ENCODE data around the gene MIS12.

The MIS12 gene

GRCh38 chr17:5530265-5531084, 44.1 kb downstream of the MIS12 start:
- no peak overlapping the region for H3K9ac ChIP-seq (ENCODE audit: low read length)
- H2AFZ ChIP-seq (ENCODE audit: low read length): no peak overlapping the region
- no peaks in the 10 kb centered on the region for H3K9me2 ChIP-seq (ENCODE audit: low read depth, low read length)
- H3K79me2 ChIP-seq (ENCODE audit: insufficient read depth, low read length): no peaks in the 10 kb centered on the region
- peaks cover 15% of the 10 kb centered on the region for H3K36me3 ChIP-seq (ENCODE audit: insufficient read depth, low read length)
- H3K4me3 ChIP-seq (ENCODE audit: low read depth, low read length, poor library complexity, severe bottlenecking): no peak overlapping the region
- TF ChIP-seq EZH2 (IDR thresholded peaks at IDR 0.05; ENCODE audit: borderline replicate concordance, low read length) (no peak), CTCF (IDR thresholded peaks at IDR 0.05; ENCODE audit: low read length) (no peak)
- H3K9me3 ChIP-seq (ENCODE audit: low read length): no peaks in the 10 kb centered on the region
- no peaks in the 10 kb centered on the region for H4K20me1 ChIP-seq (ENCODE audit: insufficient read depth, low read length)
- no peak overlapping the region for H3K4me2 ChIP-seq (ENCODE audit: low read length)
- no peaks in the 10 kb centered on the region for H3F3A ChIP-seq (ENCODE audit: insufficient read depth, low read length)
- H3K27me3 ChIP-seq (ENCODE audit: insufficient read depth, low read length): no peaks in the 10 kb centered on the region
- no peaks in the 10 kb centered on the region for H3K4me1 ChIP-seq (ENCODE audit: insufficient read depth, low read length, severe bottlenecking)
- no peak overlapping the region for H3K27ac ChIP-seq (ENCODE audit: low read depth, low read length, poor library complexity, severe bottlenecking)

- H3K36me3 ChIP-seq (ENCODE audit: insufficient read depth, low read length): peaks cover 19% of the 10 kb centered on the region
- no peaks in the 10 kb centered on the region for H4K20me1 ChIP-seq (ENCODE audit: insufficient read depth, low read length)
Observed at GRCh38 chr17:5531085-5531418, 44.7 kb downstream of the MIS12 start.

GRCh38 chr17:5532581-5532980, 46.2 kb downstream of the MIS12 start:
- Histone ChIP-seq H3K27ac (ENCODE audit: low read depth, low read length, poor library complexity, severe bottlenecking) (no peak overlapping the region), H3K9me3 (ENCODE audit: low read length) (no peaks in the 10 kb centered on the region), H2AFZ (ENCODE audit: low read length) (no peak overlapping the region), H3K4me3 (ENCODE audit: low read depth, low read length, poor library complexity, severe bottlenecking) (no peak overlapping the region), H3K4me2 (ENCODE audit: low read length) (no peak overlapping the region), H3F3A (ENCODE audit: insufficient read depth, low read length) (no peaks in the 10 kb centered on the region), H3K9ac (ENCODE audit: low read length) (no peak overlapping the region), H3K4me1 (ENCODE audit: insufficient read depth, low read length, severe bottlenecking) (no peaks in the 10 kb centered on the region), H3K36me3 (ENCODE audit: insufficient read depth, low read length) (peaks cover 27% of the 10 kb centered on the region; the same call in 1 of the 2 replicates), H4K20me1 (ENCODE audit: insufficient read depth, low read length) (no peaks in the 10 kb centered on the region), H3K27me3 (ENCODE audit: insufficient read depth, low read length) (no peaks in the 10 kb centered on the region), H3K79me2 (ENCODE audit: insufficient read depth, low read length) (no peaks in the 10 kb centered on the region), H3K9me2 (ENCODE audit: low read depth, low read length) (no peaks in the 10 kb centered on the region)
- TF ChIP-seq EZH2 (IDR thresholded peaks at IDR 0.05; ENCODE audit: borderline replicate concordance, low read length) (no peak), CTCF (IDR thresholded peaks at IDR 0.05; ENCODE audit: low read length) (no peak)

More at GRCh38 chr17:5531085-5531418, 44.7 kb downstream of the MIS12 start:
- TF ChIP-seq CTCF (IDR thresholded peaks at IDR 0.05; ENCODE audit: low read length) (no peak), EZH2 (IDR thresholded peaks at IDR 0.05; ENCODE audit: borderline replicate concordance, low read length) (no peak)
- no peaks in the 10 kb centered on the region for H3K27me3 ChIP-seq (ENCODE audit: insufficient read depth, low read length)
- H3K4me3 ChIP-seq (ENCODE audit: low read depth, low read length, poor library complexity, severe bottlenecking): no peak overlapping the region
- H3K4me2 ChIP-seq (ENCODE audit: low read length): no peak overlapping the region
- H3K9ac ChIP-seq (ENCODE audit: low read length): no peak overlapping the region
- no peak overlapping the region for H3K27ac ChIP-seq (ENCODE audit: low read depth, low read length, poor library complexity, severe bottlenecking)
- H3K79me2 ChIP-seq (ENCODE audit: insufficient read depth, low read length): no peaks in the 10 kb centered on the region
- no peak overlapping the region for H2AFZ ChIP-seq (ENCODE audit: low read length)
- no peaks in the 10 kb centered on the region for H3K4me1 ChIP-seq (ENCODE audit: insufficient read depth, low read length, severe bottlenecking)
- no peaks in the 10 kb centered on the region for H3K9me3 ChIP-seq (ENCODE audit: low read length)
- no peaks in the 10 kb centered on the region for H3F3A ChIP-seq (ENCODE audit: insufficient read depth, low read length)
- no peaks in the 10 kb centered on the region for H3K9me2 ChIP-seq (ENCODE audit: low read depth, low read length)

All from OCI-LY1 (cell line).